ENCODE results near the gene ZNF549. TPM values are rescaled to one million over a fixed set of nuclear protein-coding genes. Genes with fewer than 3 reads are reported as not detected.

ZNF549 gene
- total and polyA plus RNA-seq, 2 donors (not counting 3 experiments of a cell fraction or from before 2014, with no cell fraction given): 1.4 to 3.5 TPM

GRCh38 chr19:57560049-57560491 lies 32.9 kb downstream of the ZNF549 start:
- DNase-seq (ENCODE audit: low read depth, low spot score): no peak
- FAIRE-seq: no peak
- TF ChIP-seq POLR2A (IDR thresholded peaks at IDR 0.05; ENCODE audit: low read depth, low read length): no peak
- POLR2A ChIA-PET: no interaction called here
- H3K4me1 ChIP-seq (ENCODE audit: control insufficient read depth, extremely low read depth, insufficient read depth, low read length): peaks cover 11% of the 10 kb centered on the region
- no peaks in the 10 kb centered on the region for H4K20me1 ChIP-seq (replicated peaks; ENCODE audit: control insufficient read depth, extremely low read depth, insufficient read depth, low read length)
- H3K9ac ChIP-seq (replicated peaks; ENCODE audit: extremely low read depth, insufficient read depth, low read length): no peak overlapping the region
- no peaks in the 10 kb centered on the region for H3K27me3 ChIP-seq (ENCODE audit: control insufficient read depth in 2 of 2, insufficient read depth in 2 of 2, low read length in 2 of 2)
- BruUV-seq (replicated peaks): no TSS peak
- no peaks in the 10 kb centered on the region for H3K79me2 ChIP-seq (ENCODE audit: control insufficient read depth, insufficient read depth, low read length)
- H3K4me2 ChIP-seq (ENCODE audit: insufficient read depth, low read length): peak overlapping the region; percentile 69
- H2AFZ ChIP-seq (ENCODE audit: low read depth, low read length): peak overlapping the region; percentile 88
- H3K36me3 ChIP-seq (ENCODE audit: control insufficient read depth in 2 of 2, extremely low read depth in 1 of 2, insufficient read depth in 2 of 2, low read length in 2 of 2): peaks cover 0 to 8% of the 10 kb centered on the region in 2 experiments
- H3K4me3 ChIP-seq (replicated peaks in 1 of 3; ENCODE audit: insufficient read depth in 1 of 3, low read depth in 1 of 3, low read length in 3 of 3): peak overlapping the region; percentile 21 to 79 (median 67)
- H3K9me3 ChIP-seq (replicated peaks; ENCODE audit: control insufficient read depth, insufficient read depth, low read length): no peaks in the 10 kb centered on the region
- CTCF ChIA-PET: no interaction called here
- intact Hi-C loops (cut with micrococcal nuclease) (loop anchor here (10.0 kb wide), 1 partner anchor 145 kb away; the partner anchor contains the start of gene ZNF17), dilution Hi-C loops (cut with MboI; ENCODE audit: extremely low pct_ligation_motif_present, low sequenced_read_pairs) (no loop called here)
- no peaks in the 10 kb centered on the region for H3K9me1 ChIP-seq (replicated peaks; ENCODE audit: control insufficient read depth, extremely low read depth, insufficient read depth, low read length)
- H3K27ac ChIP-seq (ENCODE audit: insufficient read depth, low read depth, low read length): no peak overlapping the region

GRCh38 chr19:57563547-57563946 lies 36.4 kb downstream of the ZNF549 start:
- dilution Hi-C loops (cut with MboI; ENCODE audit: extremely low pct_ligation_motif_present, low sequenced_read_pairs): no loop called here
- BruUV-seq (replicated peaks): no TSS peak
- no peak overlapping the region for H3K4me2 ChIP-seq (ENCODE audit: insufficient read depth, low read length)
- no peaks in the 10 kb centered on the region for H3K36me3 ChIP-seq (ENCODE audit: control insufficient read depth in 2 of 2, extremely low read depth in 1 of 2, insufficient read depth in 2 of 2, low read length in 2 of 2)
- no peak overlapping the region for H3K4me3 ChIP-seq (replicated peaks in 1 of 3; ENCODE audit: insufficient read depth in 1 of 3, low read depth in 1 of 3, low read length in 3 of 3)
- H3K9me1 ChIP-seq (replicated peaks; ENCODE audit: control insufficient read depth, extremely low read depth, insufficient read depth, low read length): no peaks in the 10 kb centered on the region
- peaks cover 10% of the 10 kb centered on the region for H3K4me1 ChIP-seq (ENCODE audit: control insufficient read depth, extremely low read depth, insufficient read depth, low read length)
- CTCF ChIA-PET: no interaction called here
- no peak for DNase-seq (ENCODE audit: low read depth, low spot score)
- H3K27me3 ChIP-seq (ENCODE audit: control insufficient read depth in 2 of 2, insufficient read depth in 2 of 2, low read length in 2 of 2): no peaks in the 10 kb centered on the region
- no peak overlapping the region for H2AFZ ChIP-seq (ENCODE audit: low read depth, low read length)
- H4K20me1 ChIP-seq (replicated peaks; ENCODE audit: control insufficient read depth, extremely low read depth, insufficient read depth, low read length): no peaks in the 10 kb centered on the region
- H3K79me2 ChIP-seq (ENCODE audit: control insufficient read depth, insufficient read depth, low read length): no peaks in the 10 kb centered on the region
- POLR2A ChIA-PET: no interaction called here
- no peak for FAIRE-seq
- TF ChIP-seq MAX (IDR thresholded peaks at IDR 0.05; ENCODE audit: insufficient read depth, insufficient read length): no peak
- no peak for TF ChIP-seq GATA2 (IDR thresholded peaks at IDR 0.05; ENCODE audit: insufficient read depth, insufficient read length, low read depth, low read length)
- no peak for TF ChIP-seq EZH2 (IDR thresholded peaks at IDR 0.05; ENCODE audit: borderline replicate concordance, low read depth, low read length, severe bottlenecking)
- TF ChIP-seq JUN (IDR thresholded peaks at IDR 0.05; ENCODE audit: borderline replicate concordance, insufficient read depth, insufficient read length, low read depth): no peak
- TF ChIP-seq CTCF (IDR thresholded peaks at IDR 0.05; ENCODE audit: extremely low read depth in 1 of 2, insufficient read depth in 1 of 2, low read depth in 1 of 2, low read length in 2 of 2): no peak
- TF ChIP-seq FOS (IDR thresholded peaks at IDR 0.05; ENCODE audit: borderline replicate concordance, insufficient read depth, low read length): no peak
- no peak for TF ChIP-seq POLR2A (IDR thresholded peaks at IDR 0.05; ENCODE audit: low read depth, low read length)
- no peak for TF ChIP-seq MYC (IDR thresholded peaks at IDR 0.05; ENCODE audit: low read depth, low read length)
- TF ChIP-seq POLR2AphosphoS5 (IDR thresholded peaks at IDR 0.05; ENCODE audit: insufficient read depth, low read depth, low read length): no peak
- H3K9me3 ChIP-seq (replicated peaks; ENCODE audit: control insufficient read depth, insufficient read depth, low read length): peaks cover 20% of the 10 kb centered on the region
- H3K9ac ChIP-seq (replicated peaks; ENCODE audit: extremely low read depth, insufficient read depth, low read length): no peak overlapping the region
- intact Hi-C loops (cut with micrococcal nuclease): loop anchor here (10.0 kb wide), 1 partner anchor 149 kb away; the partner anchor contains the start of gene ZNF17
- H3K27ac ChIP-seq (ENCODE audit: insufficient read depth, low read depth, low read length): no peak overlapping the region
